LNCAP (cell line): ENCODE results near the gene ST7.

ENCODE experiments used
- TF ChIP-seq, protein P1 (sequence below): fragments of 450-650 bp; IDR thresholded peaks from 2 replicates; pipeline ENCODE4 v1.5.1; 2017; ENCODE audit warnings: mild to moderate bottlenecking

ST7 gene

DNA sequence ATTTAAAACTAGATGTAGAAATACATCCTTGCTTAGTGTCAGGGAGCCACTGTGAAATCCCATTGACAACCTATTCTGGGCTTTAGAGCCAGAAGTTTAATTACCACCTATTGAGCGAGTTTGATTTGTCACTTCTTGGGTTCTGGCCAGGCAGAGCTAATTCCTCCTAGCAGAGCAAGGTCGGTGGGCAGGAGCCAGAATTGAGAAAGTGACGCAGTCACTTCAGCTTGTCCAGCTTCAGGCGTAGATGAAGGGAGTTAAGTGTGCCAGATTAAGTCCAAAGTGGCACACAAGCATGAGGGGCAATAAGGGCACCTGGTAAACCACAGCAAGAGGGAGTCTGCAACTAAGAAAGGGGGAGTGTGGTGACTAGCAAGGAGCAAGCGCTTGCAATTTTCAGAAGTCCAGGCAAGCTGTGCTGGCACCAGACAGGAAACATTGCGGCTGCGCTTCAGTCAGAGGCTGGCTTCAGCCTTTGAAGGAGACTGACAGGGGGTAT, 119.4 kb downstream of the ST7 start:
- TF ChIP-seq, protein P1, sequence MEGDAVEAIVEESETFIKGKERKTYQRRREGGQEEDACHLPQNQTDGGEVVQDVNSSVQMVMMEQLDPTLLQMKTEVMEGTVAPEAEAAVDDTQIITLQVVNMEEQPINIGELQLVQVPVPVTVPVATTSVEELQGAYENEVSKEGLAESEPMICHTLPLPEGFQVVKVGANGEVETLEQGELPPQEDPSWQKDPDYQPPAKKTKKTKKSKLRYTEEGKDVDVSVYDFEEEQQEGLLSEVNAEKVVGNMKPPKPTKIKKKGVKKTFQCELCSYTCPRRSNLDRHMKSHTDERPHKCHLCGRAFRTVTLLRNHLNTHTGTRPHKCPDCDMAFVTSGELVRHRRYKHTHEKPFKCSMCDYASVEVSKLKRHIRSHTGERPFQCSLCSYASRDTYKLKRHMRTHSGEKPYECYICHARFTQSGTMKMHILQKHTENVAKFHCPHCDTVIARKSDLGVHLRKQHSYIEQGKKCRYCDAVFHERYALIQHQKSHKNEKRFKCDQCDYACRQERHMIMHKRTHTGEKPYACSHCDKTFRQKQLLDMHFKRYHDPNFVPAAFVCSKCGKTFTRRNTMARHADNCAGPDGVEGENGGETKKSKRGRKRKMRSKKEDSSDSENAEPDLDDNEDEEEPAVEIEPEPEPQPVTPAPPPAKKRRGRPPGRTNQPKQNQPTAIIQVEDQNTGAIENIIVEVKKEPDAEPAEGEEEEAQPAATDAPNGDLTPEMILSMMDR, result no peak

- TF ChIP-seq, protein P1, result no peak
These were observed 121.1 kb downstream of the ST7 start for GRCh38 chr7:117074378-117074777.

DNA sequence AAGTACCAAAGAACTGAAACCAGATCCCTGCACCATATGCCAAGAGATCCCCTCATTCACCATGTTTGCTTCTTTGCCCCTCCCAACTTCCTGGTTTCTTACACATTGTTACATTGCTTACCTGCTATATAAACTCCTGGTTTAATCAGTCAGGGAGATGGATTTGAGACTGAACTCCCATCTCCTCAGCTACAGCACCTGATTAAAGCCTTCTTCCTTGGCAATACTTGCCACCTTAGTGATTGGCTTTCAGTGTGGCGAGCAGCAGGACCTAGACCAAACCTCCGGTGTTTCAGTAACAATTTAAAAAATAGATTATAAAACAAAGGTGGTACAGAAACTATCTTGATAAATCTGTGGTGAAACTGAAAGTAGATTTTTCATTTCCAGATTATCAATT, 122.6 kb downstream of the ST7 start:
- TF ChIP-seq, protein P1, result no peak

DNA sequence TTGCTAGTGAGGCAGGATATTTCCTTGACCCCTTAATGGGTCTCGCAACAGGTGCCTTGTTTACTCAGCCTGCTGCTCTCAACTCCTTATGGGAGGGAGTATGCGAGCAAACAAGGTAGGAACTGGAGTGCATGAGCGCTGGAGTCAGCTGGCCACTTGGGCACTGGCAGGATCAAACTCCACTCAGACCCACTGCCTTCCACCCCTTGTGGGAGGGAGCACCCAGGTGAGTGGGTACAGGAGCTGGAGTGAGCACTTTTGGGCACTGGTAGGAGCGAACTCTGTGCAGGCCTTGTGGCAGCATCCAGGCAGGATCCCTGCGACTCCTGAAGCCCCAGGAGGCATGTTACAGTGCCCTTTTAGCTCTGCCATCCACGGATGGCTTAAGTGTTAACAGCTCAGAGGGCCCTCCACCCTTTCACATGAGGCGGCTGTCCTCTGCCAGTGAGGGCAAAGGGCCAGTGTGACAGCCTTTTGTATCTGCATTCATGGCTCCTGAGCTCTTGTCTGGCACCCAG, 123.2 kb downstream of the ST7 start:
- TF ChIP-seq, protein P1, result no peak

DNA sequence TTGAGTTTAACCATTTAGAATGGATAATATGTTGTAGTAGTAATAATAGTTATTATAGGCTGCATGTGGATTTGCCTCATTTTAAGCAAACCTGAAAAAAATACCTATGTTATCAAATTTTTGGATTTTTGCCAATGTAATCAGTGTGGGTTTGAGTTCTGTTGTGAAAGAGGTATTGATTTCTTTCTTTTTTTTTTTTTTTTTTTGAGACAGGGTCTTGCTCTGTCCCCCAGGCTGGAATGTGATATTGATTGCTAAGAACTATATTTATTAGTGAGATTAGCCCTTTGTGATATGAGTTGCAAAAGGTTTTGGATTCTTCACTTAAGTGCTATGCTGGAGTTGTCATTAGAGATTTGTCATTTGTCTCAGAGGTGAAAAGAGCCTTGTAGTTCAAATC, 124.4 kb downstream of the ST7 start:
- TF ChIP-seq, protein P1, result no peak

GRCh38 chr7:117082647-117083046, 129.3 kb downstream of the ST7 start:
- TF ChIP-seq, protein P1, result no peak

DNA sequence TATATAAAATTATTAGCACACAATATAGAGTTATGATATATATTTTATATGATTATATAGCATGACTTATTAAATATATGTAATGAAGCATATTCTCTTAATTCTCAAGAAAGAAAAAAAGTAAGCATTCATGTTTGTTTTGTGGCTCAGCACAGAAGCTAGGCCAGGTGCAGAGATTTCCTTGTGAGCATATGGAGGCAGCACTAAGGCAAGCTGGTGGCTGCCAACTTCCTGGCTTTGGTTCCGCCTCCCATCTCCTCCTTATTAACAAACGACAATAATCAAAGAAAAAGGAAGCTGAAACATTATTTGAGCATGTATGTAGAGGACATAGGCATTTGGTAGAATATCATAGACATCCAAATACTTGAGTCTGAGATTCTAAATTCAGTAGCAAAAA, 130.3 kb downstream of the ST7 start:
- TF ChIP-seq, protein P1, result no peak

DNA sequence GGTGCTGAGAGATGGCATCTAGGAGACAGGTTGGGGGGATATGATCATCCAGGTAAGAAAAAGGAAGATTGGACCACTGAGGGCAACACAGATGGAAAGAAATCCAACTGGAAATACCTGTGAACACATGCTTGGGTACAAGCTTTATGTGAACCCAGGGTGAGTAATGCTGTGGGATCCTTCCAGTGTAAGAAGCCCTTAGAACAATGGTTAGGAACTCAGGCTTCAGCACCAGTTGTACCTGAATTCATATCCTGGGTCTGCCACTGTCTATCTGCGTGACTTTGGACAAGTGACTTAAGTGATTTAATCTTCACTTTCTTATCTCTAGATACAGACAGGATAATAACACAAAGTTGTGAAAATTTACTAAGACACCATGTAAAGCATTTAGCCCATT, 131.0 kb downstream of the ST7 start:
- TF ChIP-seq, protein P1, result no peak
